ENCODE data around the gene SIRT3. TPM values are rescaled to one million over a fixed set of nuclear protein-coding genes. Genes with fewer than 3 reads are reported as not detected.

SIRT3 gene
- total RNA-seq, 1 donor from 2014 or later = 18.5 TPM

DNA sequence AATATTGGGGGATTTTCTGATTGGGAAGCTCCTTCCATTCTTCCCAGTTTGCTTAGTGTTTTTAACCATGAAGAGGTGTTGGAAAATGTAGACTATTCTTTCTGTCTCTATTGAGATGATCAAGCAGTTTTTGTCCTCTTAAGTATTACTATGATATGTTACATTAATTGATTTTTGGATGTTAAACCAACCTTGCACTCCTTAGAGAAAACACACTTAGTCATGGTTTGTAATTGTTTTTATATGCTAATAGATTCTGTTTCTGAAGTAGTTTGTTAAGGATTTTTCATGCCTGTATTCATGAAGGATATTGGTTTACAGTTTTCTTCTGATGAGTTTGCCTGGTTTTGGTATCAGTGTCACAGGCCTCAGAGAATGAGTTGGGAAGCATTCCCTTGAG is 40.1 kb upstream of the SIRT3 start:
- Mint-ChIP-seq H3K27me3 (ENCODE audit: low read depth) (peaks cover 4% of the 10 kb centered on the region), H3K9me3 (ENCODE audit: low read depth) (peaks cover 4% of the 10 kb centered on the region), H3K36me3 (ENCODE audit: low read depth) (peaks cover 1% of the 10 kb centered on the region), H3K4me3 (ENCODE audit: unreplicated experiment) (no peak overlapping the region), H3K27ac (ENCODE audit: unreplicated experiment) (no peak overlapping the region), H3K4me1 (ENCODE audit: low read depth) (no peaks in the 10 kb centered on the region)
- DNase-seq (ENCODE audit: low spot score) = no peak
- TF ChIP-seq, protein P1, sequence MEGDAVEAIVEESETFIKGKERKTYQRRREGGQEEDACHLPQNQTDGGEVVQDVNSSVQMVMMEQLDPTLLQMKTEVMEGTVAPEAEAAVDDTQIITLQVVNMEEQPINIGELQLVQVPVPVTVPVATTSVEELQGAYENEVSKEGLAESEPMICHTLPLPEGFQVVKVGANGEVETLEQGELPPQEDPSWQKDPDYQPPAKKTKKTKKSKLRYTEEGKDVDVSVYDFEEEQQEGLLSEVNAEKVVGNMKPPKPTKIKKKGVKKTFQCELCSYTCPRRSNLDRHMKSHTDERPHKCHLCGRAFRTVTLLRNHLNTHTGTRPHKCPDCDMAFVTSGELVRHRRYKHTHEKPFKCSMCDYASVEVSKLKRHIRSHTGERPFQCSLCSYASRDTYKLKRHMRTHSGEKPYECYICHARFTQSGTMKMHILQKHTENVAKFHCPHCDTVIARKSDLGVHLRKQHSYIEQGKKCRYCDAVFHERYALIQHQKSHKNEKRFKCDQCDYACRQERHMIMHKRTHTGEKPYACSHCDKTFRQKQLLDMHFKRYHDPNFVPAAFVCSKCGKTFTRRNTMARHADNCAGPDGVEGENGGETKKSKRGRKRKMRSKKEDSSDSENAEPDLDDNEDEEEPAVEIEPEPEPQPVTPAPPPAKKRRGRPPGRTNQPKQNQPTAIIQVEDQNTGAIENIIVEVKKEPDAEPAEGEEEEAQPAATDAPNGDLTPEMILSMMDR (IDR thresholded peaks at IDR 0.05) = no peak

DNA sequence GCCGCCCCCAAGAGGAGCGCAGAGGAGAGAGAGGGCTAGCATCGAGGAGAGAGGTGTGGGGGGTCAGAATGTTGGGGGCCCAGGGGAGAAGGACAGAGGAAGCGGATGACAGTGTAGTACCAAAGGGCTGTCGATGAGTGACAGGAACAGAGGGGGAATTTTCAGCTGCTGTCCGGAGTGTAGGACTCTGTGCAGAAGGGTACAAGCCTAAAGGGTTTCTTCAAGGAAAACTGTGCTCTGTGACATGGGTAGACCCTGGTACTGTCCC is 36.7 kb upstream of the SIRT3 start:
- H3K27ac Mint-ChIP-seq (ENCODE audit: unreplicated experiment) = no peak overlapping the region
- H3K9me3 Mint-ChIP-seq (ENCODE audit: low read depth) = peaks cover 4% of the 10 kb centered on the region
- TF ChIP-seq, protein P1 (IDR thresholded peaks at IDR 0.05) = no peak
- peaks cover 13% of the 10 kb centered on the region for H3K27me3 Mint-ChIP-seq (ENCODE audit: low read depth)
- H3K4me1 Mint-ChIP-seq (ENCODE audit: low read depth) = peaks cover 7% of the 10 kb centered on the region
- H3K4me3 Mint-ChIP-seq (ENCODE audit: unreplicated experiment) = no peak overlapping the region
- no peak for DNase-seq (ENCODE audit: low spot score)
- H3K36me3 Mint-ChIP-seq (ENCODE audit: low read depth) = peaks cover 1% of the 10 kb centered on the region

DNA sequence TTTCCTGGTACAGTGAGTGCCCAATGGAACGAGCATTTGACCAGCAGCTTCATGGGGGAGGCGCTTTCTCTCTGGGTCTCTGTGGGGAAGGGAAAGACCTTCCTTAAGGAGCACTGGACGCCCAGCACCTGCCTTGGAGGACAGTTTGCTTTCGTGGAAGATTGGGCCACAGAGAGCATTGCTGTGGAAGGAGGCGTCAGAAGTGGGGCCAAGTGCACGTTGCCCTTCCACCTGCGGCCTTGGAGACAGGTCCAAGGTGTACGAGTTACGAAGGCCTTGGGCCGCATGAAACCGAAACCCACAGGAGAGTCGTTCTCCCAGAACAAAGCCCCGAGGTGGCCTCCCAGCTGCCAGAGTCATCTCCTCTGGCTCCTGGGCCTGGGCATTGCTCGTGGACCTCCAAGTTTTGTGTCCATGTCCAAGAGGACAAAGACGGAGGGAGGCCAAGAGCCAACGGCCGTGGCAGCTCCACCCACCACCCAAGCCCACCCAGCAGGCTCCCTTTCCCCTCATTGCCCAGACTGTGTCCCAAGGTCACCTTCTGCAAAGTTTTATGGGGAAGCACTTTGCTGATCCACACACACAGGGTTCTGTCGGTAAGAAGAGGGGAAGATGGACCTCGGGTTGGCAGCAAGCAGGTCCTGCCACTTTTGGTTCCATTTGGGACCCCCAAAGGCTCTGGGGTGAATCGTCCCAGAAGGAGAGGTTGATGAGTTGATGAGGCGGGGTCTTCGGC is 36.2 kb upstream of the SIRT3 start:
- no peak for DNase-seq (ENCODE audit: low spot score)
- H3K36me3 Mint-ChIP-seq (ENCODE audit: low read depth) = peaks cover 1% of the 10 kb centered on the region
- TF ChIP-seq, protein P1 (IDR thresholded peaks at IDR 0.05) = no peak
- no peak overlapping the region for H3K27ac Mint-ChIP-seq (ENCODE audit: unreplicated experiment)
- peaks cover 4% of the 10 kb centered on the region for H3K9me3 Mint-ChIP-seq (ENCODE audit: low read depth)
- no peak overlapping the region for H3K4me3 Mint-ChIP-seq (ENCODE audit: unreplicated experiment)
- peaks cover 11% of the 10 kb centered on the region for H3K27me3 Mint-ChIP-seq (ENCODE audit: low read depth)
- peaks cover 7% of the 10 kb centered on the region for H3K4me1 Mint-ChIP-seq (ENCODE audit: low read depth)

DNA sequence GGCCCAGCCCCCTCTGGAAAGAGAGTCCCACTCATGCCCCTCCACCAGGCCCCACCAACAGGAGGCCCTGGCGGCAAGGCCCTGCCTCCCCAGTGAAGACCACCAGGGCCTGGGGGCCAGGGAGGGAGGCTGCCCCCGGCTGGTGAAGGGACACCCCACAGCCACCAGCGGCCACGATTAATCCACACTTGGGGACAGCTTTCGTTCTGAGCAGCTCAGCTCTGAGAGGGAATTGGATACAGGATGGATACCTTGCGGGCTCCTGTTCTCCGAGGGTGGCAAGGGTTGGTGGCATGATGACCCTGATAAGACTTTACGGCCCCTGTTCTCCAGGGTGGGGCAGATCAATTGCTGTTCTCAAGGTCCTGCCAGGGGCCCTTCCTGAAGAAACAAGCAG is 35.2 kb upstream of the SIRT3 start:
- H3K4me1 Mint-ChIP-seq (ENCODE audit: low read depth) = peaks cover 7% of the 10 kb centered on the region
- H3K27ac Mint-ChIP-seq (ENCODE audit: unreplicated experiment) = no peak overlapping the region
- TF ChIP-seq, protein P1 (IDR thresholded peaks at IDR 0.05) = no peak
- peaks cover 11% of the 10 kb centered on the region for H3K27me3 Mint-ChIP-seq (ENCODE audit: low read depth)
- no peak for DNase-seq (ENCODE audit: low spot score)
- H3K4me3 Mint-ChIP-seq (ENCODE audit: unreplicated experiment) = no peak overlapping the region
- peaks cover 4% of the 10 kb centered on the region for H3K9me3 Mint-ChIP-seq (ENCODE audit: low read depth)
- no peaks in the 10 kb centered on the region for H3K36me3 Mint-ChIP-seq (ENCODE audit: low read depth)

DNA sequence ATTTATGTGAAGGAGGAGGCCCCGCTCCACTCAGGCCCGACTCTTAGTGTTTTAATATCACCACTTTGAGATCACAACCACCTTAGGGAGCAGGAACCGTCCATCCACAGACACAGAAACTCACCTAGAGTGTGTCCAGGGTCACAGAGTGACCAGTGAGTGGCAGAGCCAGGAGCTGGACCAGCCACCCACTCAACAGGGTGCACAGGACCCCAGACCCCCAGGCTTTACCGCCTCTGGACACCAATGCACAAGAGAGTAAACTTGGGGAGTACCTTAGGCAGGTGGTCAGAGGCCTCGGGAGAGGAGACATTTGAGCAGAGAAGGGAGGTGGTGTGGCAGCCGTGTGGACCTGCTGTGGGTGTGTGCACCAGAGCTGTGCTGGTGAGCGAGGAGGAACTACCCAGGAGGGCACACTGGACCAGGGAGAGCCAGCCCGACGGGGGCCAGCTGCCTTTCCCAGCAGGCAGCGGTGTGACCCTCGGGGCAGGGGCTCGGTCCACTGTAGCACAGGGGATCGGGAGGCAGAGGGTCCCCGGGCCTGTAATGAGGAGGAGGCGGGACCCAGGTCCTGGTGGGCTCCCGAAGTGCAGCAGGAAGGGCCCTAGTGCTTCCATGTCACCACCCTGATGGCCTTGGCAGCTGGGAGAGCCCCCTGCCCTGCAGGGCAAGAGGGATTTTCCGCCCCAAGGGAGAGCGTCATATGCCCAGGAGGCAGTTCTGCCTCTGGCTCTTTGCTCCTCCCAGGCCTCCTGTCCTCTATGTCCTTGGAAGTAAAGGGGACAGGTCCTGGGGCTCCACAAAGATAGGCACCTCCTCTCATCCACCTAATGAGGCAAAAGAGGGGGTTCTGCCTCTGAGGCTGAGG is 34.5 kb upstream of the SIRT3 start:
- TF ChIP-seq, protein P1 (IDR thresholded peaks at IDR 0.05) = no peak
- DNase-seq (ENCODE audit: low spot score) = no peak
- peaks cover 7% of the 10 kb centered on the region for H3K4me1 Mint-ChIP-seq (ENCODE audit: low read depth)
- no peak overlapping the region for H3K27ac Mint-ChIP-seq (ENCODE audit: unreplicated experiment)
- no peaks in the 10 kb centered on the region for H3K9me3 Mint-ChIP-seq (ENCODE audit: low read depth)
- no peaks in the 10 kb centered on the region for H3K36me3 Mint-ChIP-seq (ENCODE audit: low read depth)
- H3K4me3 Mint-ChIP-seq (ENCODE audit: unreplicated experiment) = no peak overlapping the region
- peaks cover 11% of the 10 kb centered on the region for H3K27me3 Mint-ChIP-seq (ENCODE audit: low read depth)
